Measurements from ENCODE around the gene PGM1.

DNA sequence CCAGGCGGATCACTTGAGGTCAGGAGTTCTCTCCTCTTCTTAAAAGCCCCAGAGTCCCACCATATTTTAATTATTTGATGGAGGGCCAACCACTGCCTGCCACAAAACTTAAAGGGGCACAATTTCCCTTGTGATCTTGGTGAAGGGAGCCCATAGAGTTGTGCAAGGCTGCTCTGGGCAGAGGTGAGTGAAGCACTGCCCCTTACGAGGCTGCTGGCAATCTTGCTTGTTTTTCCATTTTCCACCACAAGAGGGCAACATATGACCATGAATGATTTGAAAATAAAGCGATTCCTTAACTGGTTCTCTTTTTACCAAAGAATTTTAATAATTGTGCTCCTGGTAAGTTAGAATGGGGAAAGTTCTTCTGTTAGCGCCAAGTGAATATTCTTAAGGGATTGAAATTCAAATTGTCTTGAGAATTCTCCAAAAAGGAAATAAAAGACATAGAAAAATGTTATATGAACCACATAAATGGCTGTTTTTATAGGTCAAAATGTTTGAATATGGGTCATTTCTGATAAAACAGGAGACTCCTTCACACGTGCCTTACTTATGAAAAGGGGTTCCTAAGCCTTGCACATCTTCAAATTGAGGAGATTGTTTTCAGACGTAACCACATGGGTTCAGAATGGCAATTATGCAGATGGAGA, 22.7 kb downstream of the PGM1 start:
- peak; percentile 50 to 59 for TF ChIP-seq CTCF (IDR thresholded peaks at IDR 0.05; ENCODE audit: extremely low read depth in 1 of 2, insufficient read depth in 1 of 2, low read depth in 1 of 2, low read length in 2 of 2)
- TF ChIP-seq GATA2 (IDR thresholded peaks at IDR 0.05; ENCODE audit: insufficient read depth, insufficient read length, low read depth, low read length) = no peak
- TF ChIP-seq EZH2 (IDR thresholded peaks at IDR 0.05; ENCODE audit: borderline replicate concordance, low read depth, low read length, severe bottlenecking) = no peak
- no peak for TF ChIP-seq POLR2A (IDR thresholded peaks at IDR 0.05; ENCODE audit: low read depth, low read length)
- no peak for TF ChIP-seq MYC (IDR thresholded peaks at IDR 0.05; ENCODE audit: low read depth, low read length)
- TF ChIP-seq JUN (IDR thresholded peaks at IDR 0.05; ENCODE audit: borderline replicate concordance, insufficient read depth, insufficient read length, low read depth) = no peak
- no peak for TF ChIP-seq FOS (IDR thresholded peaks at IDR 0.05; ENCODE audit: borderline replicate concordance, insufficient read depth, low read length)
- TF ChIP-seq, protein P1, sequence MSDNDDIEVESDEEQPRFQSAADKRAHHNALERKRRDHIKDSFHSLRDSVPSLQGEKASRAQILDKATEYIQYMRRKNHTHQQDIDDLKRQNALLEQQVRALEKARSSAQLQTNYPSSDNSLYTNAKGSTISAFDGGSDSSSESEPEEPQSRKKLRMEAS (IDR thresholded peaks at IDR 0.05; ENCODE audit: insufficient read depth, insufficient read length) = no peak

All from endothelial cell of umbilical vein (primary cell).